ENCODE measurements around the gene ANAPC5.
"Not testable (repeated sequence)": the region's sequence is repeated elsewhere in the genome, so short reads cannot be mapped to it uniquely, and the experiment has no call there.

Gene ANAPC5
- total RNA-seq: 135 to 212 (median 197) reads per million in 4 donors

GRCh38 chr12:121351820-121352681, at the start of gene ANAPC5:
ANAPC5 (minus strand) TSS chr12:121352411; CDS start chr12:121352340, 71 bp downstream.
- DNase-seq: peak; percentile 77 to 98 (median 85)

GRCh38 chr12:121400332-121401139, 48.3 kb upstream of the ANAPC5 start:
- peak; percentile 10 to 84 (median 35) for DNase-seq

GRCh38 chr12:121399391-121400331, 47.5 kb upstream of the ANAPC5 start, which contains the start of gene RNF34:
RNF34 (plus strand) TSS chr12:121400118; CDS start chr12:121400213, 95 bp downstream.
- DNase-seq: peak; percentile 96 to 99 (median 97)

- no peak for DNase-seq
Observed at GRCh38 chr12:121398355-121398754, 46.1 kb upstream of the ANAPC5 start.

- DNase-seq: no peak
Observed at GRCh38 chr12:121397521-121397920, 45.3 kb upstream of the ANAPC5 start.

DNA sequence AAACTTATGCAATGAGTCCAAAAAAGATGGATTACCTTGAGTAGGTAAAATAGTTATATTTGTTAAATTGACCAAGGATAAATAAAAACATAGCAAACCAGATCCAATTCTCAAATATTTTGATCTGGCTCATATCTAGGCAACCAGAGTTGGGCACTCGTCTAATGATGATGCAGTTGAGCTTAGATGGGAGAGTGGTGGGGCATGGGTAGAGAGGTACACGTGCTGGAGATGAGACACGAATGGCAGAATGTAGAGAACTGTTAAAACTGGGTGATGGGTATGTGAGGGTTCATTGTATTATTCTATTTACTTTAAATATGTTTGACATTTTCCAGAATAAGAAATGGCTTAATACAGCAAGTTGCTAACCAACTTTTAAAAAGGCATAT, 40.1 kb upstream of the ANAPC5 start:
- no peak for DNase-seq

DNA sequence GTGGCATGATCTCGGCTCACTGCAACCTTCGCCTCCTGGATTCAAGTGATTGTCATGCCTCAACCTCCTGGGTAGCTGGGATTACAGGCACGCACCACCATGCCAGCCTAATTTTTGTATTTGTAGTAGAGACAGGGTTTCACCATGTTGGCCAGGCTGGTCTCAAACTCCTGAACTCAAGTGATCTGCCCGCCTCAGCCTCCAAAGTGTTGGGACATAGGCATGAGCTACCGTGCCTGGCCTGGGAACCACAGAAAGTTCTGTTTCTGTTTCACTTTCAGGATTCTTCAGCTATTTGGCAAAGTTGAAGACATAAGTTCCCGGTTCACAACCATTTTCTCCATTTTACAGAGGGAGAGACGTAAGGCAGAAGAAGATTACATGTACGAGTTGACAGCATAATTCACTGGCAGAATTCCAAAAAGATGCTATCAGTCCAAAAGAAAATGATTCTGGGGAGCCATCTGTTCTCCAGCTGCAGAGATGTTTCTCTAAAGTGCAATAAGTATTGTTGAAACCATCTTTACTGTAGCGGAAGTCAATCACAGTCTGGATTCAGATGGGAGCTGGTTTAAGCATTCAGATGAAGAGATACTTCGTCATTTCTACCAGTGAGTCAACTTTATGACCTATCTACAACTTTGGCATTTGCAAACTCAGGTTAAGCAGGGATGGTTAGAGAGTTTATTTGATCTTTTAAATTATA, 39.6 kb upstream of the ANAPC5 start:
- DNase-seq: peak in 1 of 5 donors; percentile 79

GRCh38 chr12:121390856-121391255, 38.6 kb upstream of the ANAPC5 start:
- no peak for DNase-seq

DNA sequence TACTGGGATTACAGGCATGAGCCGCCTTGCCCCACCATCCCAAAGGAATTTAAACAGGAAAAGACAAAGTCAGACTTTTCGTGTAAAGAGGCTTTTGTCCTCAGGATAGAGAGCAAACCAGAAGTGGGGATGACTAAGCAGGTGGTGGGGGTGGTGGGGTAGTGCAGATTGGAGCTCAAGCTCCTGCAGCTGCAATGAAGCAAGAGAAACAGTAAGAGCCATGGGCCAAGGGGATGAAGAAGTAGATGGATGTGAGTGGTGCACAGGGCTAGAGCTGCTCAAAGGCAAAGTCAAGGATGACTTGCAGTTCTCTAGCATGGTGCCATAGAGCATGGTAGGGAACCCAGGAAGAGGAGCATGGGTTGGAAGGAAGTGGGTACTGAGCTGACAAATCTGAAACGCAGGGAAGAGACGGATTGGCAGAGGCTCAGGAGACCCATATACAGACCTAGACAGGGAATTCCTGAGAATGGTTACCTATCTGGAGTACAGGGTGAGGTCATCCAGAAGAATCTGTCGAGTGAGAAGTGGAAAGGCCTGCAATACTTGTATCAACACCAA, 36.3 kb upstream of the ANAPC5 start:
- no peak for DNase-seq

DNA sequence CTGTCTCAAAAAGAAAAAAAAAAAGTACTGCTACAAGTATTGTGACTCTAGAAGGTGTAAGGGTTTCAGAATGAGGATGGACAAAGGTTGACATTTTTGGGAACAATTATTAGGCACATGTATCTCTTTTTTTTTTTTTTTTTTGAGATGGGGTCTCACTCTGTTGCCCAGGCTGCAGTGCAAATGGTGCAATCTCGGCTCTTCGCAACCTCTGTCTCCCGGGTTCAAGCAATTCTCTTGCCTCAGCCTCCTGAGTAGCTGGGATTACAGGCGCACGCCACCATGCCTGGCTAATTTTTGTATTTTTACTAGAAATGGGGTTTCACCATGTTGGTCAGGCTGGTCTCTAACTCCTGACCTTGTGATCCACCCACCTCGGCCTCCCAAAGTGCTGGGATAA, 32.7 kb upstream of the ANAPC5 start:
- not testable (repeated sequence) for DNase-seq

- no peak for DNase-seq
Observed at GRCh38 chr12:121383601-121384021, 31.4 kb upstream of the ANAPC5 start.

GRCh38 chr12:121379945-121380344, 27.7 kb upstream of the ANAPC5 start:
- no peak for DNase-seq

GRCh38 chr12:121378736-121379135, 26.5 kb upstream of the ANAPC5 start:
- DNase-seq: no peak

- no peak for DNase-seq
Observed at GRCh38 chr12:121376754-121377697, 24.8 kb upstream of the ANAPC5 start.

DNA sequence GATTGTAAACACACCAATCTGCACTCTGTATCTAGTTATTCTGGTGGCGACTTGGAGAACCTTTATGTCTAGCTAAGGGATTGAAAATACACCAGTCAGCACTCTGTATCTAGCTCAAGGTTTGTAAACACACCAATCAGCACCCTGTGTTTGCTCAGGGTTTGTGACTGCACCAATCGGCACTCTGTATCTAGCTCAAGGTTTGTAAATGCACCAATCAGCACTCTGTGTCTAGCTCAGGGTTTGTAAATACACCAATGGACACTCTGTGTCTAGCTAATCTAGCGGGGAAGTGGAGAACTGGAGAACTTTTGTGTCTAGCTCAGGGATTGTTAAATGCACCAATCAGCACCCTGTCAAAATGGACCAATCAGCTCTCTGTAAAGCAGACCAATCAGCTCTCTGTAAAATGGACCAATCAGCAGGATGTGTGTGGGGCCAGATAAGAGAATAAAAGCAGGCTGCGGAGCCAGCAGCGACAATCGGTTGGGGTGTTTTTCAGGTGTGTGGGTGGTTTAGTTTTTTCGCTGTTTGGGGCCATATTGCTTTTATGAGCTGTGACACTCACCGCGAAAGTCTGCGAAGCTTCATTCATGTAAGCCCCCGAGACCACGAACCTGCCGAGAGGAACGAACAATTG, 22.9 kb upstream of the ANAPC5 start:
- not testable (repeated sequence) for DNase-seq

GRCh38 chr12:121374336-121374735, 22.1 kb upstream of the ANAPC5 start:
- DNase-seq: not testable (repeated sequence)

GRCh38 chr12:121373755-121374154, 21.5 kb upstream of the ANAPC5 start:
- DNase-seq: peak in 1 of 5 donors; percentile 10

GRCh38 chr12:121371404-121371803, 19.2 kb upstream of the ANAPC5 start:
- no peak for DNase-seq

GRCh38 chr12:121366063-121366459, 13.8 kb upstream of the ANAPC5 start:
- no peak for DNase-seq
